H1 (cell line): ENCODE data around the gene LRRC4C. TPM values are rescaled to one million over a fixed set of nuclear protein-coding genes. Genes with fewer than 3 reads are reported as not detected.

Experiments
- CTCF ChIA-PET: fragments of 300-600 bp; sonication (Branson Sonifier 250); formaldehyde crosslinking; loops from one replicate; lab custom pipeline; 2021; ENCODE audit not compliant: partially characterized antibody; lab: Charles Lee
- POLR2A ChIA-PET: fragments of 300-600 bp; sonication (Branson Sonifier 250); formaldehyde crosslinking; loops from one replicate; lab custom pipeline; 2021; ENCODE audit warnings: inconsistent platforms; ENCODE audit not compliant: partially characterized antibody; lab: Charles Lee
- DNase-seq, 2 experiments: peaks; one replicate each; pipeline versions ENCODE4 v3.0.0 to v3.0.0-alpha.2; 2010 to 2022; ENCODE audit warnings: low spot score in 2 of 2, low read depth in 1 of 2, mixed read lengths in 1 of 2
- FAIRE-seq: peaks from 2 replicates; lab custom pipeline; 2011; peaks lifted over from hg19 to GRCh38; lab: Jason Lieb, UNC
- H2AFZ ChIP-seq: 2 replicates; pipeline ENCODE4 v1.8.1; 2012; ENCODE audit warnings: low read length, inconsistent platforms
- H2AK5ac ChIP-seq: 2 replicates; pipeline ENCODE4 v1.6.1; 2013; ENCODE audit warnings: low read depth, low read length
- H2BK120ac ChIP-seq: replicated peaks from 2 replicates; pipeline ENCODE3; 2013; ENCODE audit warnings: low read depth, low read length, inconsistent platforms
- H2BK12ac ChIP-seq: 2 replicates; pipeline ENCODE4 v1.6.1; 2013; ENCODE audit warnings: low read depth, low read length
- H2BK15ac ChIP-seq: 2 replicates; pipeline ENCODE4 v1.6.1; 2013; ENCODE audit warnings: low read length
- H2BK20ac ChIP-seq: 2 replicates; pipeline ENCODE4 v1.6.1; 2013; ENCODE audit warnings: low read length
- H2BK5ac ChIP-seq: 2 replicates; pipeline ENCODE4 v1.6.1; 2013; ENCODE audit warnings: low read depth, low read length
- H3K14ac ChIP-seq: 2 replicates; pipeline ENCODE4 v1.6.1; 2013; ENCODE audit warnings: inconsistent platforms; ENCODE audit not compliant: insufficient read length
- H3K18ac ChIP-seq: 2 replicates; pipeline ENCODE4 v1.6.1; 2013; ENCODE audit warnings: low read length; ENCODE audit errors: extremely low read depth
- H3K23ac ChIP-seq: 2 replicates; pipeline ENCODE4 v1.6.1; 2013; ENCODE audit warnings: inconsistent platforms; ENCODE audit not compliant: insufficient read length
- H3K23me2 ChIP-seq: 2 replicates; pipeline ENCODE4 v1.6.1; 2013; ENCODE audit warnings: low read depth, low read length
- H3K27ac ChIP-seq: 2 replicates; pipeline ENCODE4 v1.6.1; 2011; ENCODE audit warnings: low read depth, low read length, inconsistent platforms
- H3K27me3 ChIP-seq, 4 experiments: replicated peaks in 1 of 4; 1 replicate in 1 of 4; 2 replicates in 3 of 4; pipeline versions ENCODE4 v1.6.1 to v1.8.1; 2011 to 2013; ENCODE audit warnings: low read length in 3 of 4, mild to moderate bottlenecking in 3 of 4, inconsistent platforms in 2 of 4, mixed read lengths in 2 of 4, moderate library complexity in 1 of 4; ENCODE audit not compliant: control insufficient read depth in 3 of 4, insufficient read depth in 3 of 4; ENCODE audit errors: extremely low read depth in 1 of 4
- H3K36me3 ChIP-seq, 4 experiments: 2 replicates each; pipeline versions ENCODE4 v1.6.1 to v1.8.1; 2011 to 2013; ENCODE audit warnings: mild to moderate bottlenecking in 4 of 4, low read length in 3 of 4, moderate library complexity in 2 of 4, control low read depth in 1 of 4, inconsistent platforms in 1 of 4; ENCODE audit not compliant: insufficient read depth in 4 of 4, control insufficient read depth in 2 of 4
- H3K4ac ChIP-seq: replicated peaks from 2 replicates; pipeline ENCODE3; 2013; ENCODE audit warnings: low read length, low read depth, mixed read lengths, inconsistent platforms; ENCODE audit not compliant: insufficient read length
- H3K4me1 ChIP-seq, 4 experiments: replicated peaks in 1 of 4; 1 replicate in 1 of 4; 2 replicates in 3 of 4; pipeline versions ENCODE4 v1.6.1 to v1.8.1; 2011 to 2013; ENCODE audit warnings: low read length in 3 of 4, inconsistent platforms in 2 of 4, mixed read lengths in 1 of 4; ENCODE audit not compliant: insufficient read depth in 4 of 4, control insufficient read depth in 3 of 4
- H3K4me2 ChIP-seq, 2 experiments: 2 replicates each; pipeline versions ENCODE4 v1.6.1 to v1.8.1; 2011 to 2013; ENCODE audit warnings: low read depth in 2 of 2, low read length in 2 of 2, control low read depth in 1 of 2, inconsistent platforms in 1 of 2, mild to moderate bottlenecking in 1 of 2; ENCODE audit not compliant: insufficient read depth in 1 of 2
- H3K4me3 ChIP-seq, 4 experiments: fragments of 200-600, 300-600 bp in 1 of 4; sonication (generic), shearing (Covaris generic), sonication (Bioruptor Twin) in 1 of 4; 2 replicates each; pipeline versions ENCODE4 v1.5.1 to v1.8.1; 2011 to 2016; ENCODE audit warnings: low read length in 4 of 4, low read depth in 3 of 4, control low read depth in 2 of 4, inconsistent platforms in 2 of 4, mild to moderate bottlenecking in 2 of 4, mixed read lengths in 1 of 4, moderate library complexity in 1 of 4; ENCODE audit not compliant: insufficient read depth in 2 of 4; ENCODE audit errors: extremely low read depth in 1 of 4
- H3K56ac ChIP-seq: replicated peaks from 2 replicates; pipeline ENCODE3; 2013; ENCODE audit warnings: low read depth, mild to moderate bottlenecking, mixed read lengths, low read length, inconsistent platforms; ENCODE audit not compliant: insufficient read length
- H3K79me1 ChIP-seq: 2 replicates; pipeline ENCODE4 v1.6.1; 2013; ENCODE audit warnings: low read depth, low read length, control low read depth
- H3K79me2 ChIP-seq, 2 experiments: 2 replicates each; pipeline versions ENCODE4 v1.6.1 to v1.8.1; 2012 to 2013; ENCODE audit warnings: low read length in 2 of 2, mild to moderate bottlenecking in 2 of 2, inconsistent platforms in 1 of 2; ENCODE audit not compliant: insufficient read depth in 2 of 2, control insufficient read depth in 1 of 2
- H3K9ac ChIP-seq, 4 experiments: replicated peaks in 1 of 4; 1 replicate in 1 of 4; 2 replicates in 3 of 4; pipeline versions ENCODE4 v1.6.1 to v1.8.1; 2011 to 2013; ENCODE audit warnings: low read depth in 3 of 4, low read length in 3 of 4, control low read depth in 2 of 4, mild to moderate bottlenecking in 2 of 4, moderate library complexity in 2 of 4, inconsistent platforms in 1 of 4; ENCODE audit errors: extremely low read depth in 1 of 4
- H3K9me3 ChIP-seq, 2 experiments: 2 replicates each; pipeline versions ENCODE4 v1.6.1 to v1.8.1; 2012 to 2013; ENCODE audit warnings: mild to moderate bottlenecking in 2 of 2, moderate library complexity in 2 of 2, control low read depth in 1 of 2, inconsistent platforms in 1 of 2, low read depth in 1 of 2, low read length in 1 of 2, mixed read lengths in 1 of 2; ENCODE audit not compliant: insufficient read depth in 2 of 2
- H4K20me1 ChIP-seq, 2 experiments: replicated peaks in 1 of 2; 2 replicates each; pipeline versions ENCODE3 to v1.8.1; 2011 to 2013; ENCODE audit warnings: inconsistent platforms in 2 of 2, low read length in 2 of 2, mild to moderate bottlenecking in 1 of 2; ENCODE audit not compliant: insufficient read depth in 2 of 2, control insufficient read depth in 1 of 2
- H4K5ac ChIP-seq: 2 replicates; pipeline ENCODE4 v1.6.1; 2013; ENCODE audit warnings: low read length, low read depth, mixed read lengths, inconsistent platforms; ENCODE audit not compliant: insufficient read length
- H4K8ac ChIP-seq: 2 replicates; pipeline ENCODE4 v1.8.0; 2013; ENCODE audit warnings: mild to moderate bottlenecking, moderate library complexity, low read length, inconsistent platforms; ENCODE audit not compliant: insufficient read depth; ENCODE audit errors: extremely low read depth
- H4K91ac ChIP-seq: replicated peaks from 2 replicates; pipeline ENCODE3; 2013; ENCODE audit warnings: low read length, mixed read lengths, inconsistent platforms; ENCODE audit not compliant: insufficient read length
- WGBS, 2 experiments: shearing (Covaris generic) in 1 of 2; methylation state at CpG; one replicate each; pipeline versions ENCODE4 v1.1.6 to v1.1.7; 2013 to 2015; ENCODE audit warnings: low lambda C conversion rate in 2 of 2, mixed read lengths in 2 of 2, inconsistent platforms in 1 of 2, low coverage in 1 of 2, missing lambda C conversion rate in 1 of 2; ENCODE audit not compliant: insufficient replicate concordance in 2 of 2, insufficient coverage in 1 of 2, insufficient read length in 1 of 2; ENCODE audit errors: extremely low coverage in 1 of 2, missing lambda C conversion rate in 1 of 2; 5-methylcytosine and 5-hydroxymethylcytosine counted together
- polyA plus RNA-seq, 7 experiments: library from polyadenylated mRNA; depleted of rRNA in 3 of 7; stranded (reverse) in 5 of 7; unstranded in 2 of 7; fragments of >200 nt in 5 of 7; fragments of 200-250 nt in 2 of 7; gene quantifications; 1 replicate in 5 of 7; 2 replicates in 1 of 7; 4 replicates in 1 of 7; pipeline versions ENCODE4 v1.2.1 to v1.2.3, GENCODE V29; 2011 to 2013; ENCODE audit warnings: missing spikeins in 2 of 7, mixed read lengths in 2 of 7
- total RNA-seq: library from RNA; stranded (reverse); fragmentation: NEBNext Ultra II Directional; extraction: Animal tissue kit (Norgen Biotek cat#: 25700); gene quantifications from 2 replicates; pipeline ENCODE4 v1.2.1, GENCODE V29; 2021
- TF ChIP-seq, protein P1 (sequence below): IDR thresholded peaks from 2 replicates; pipeline ENCODE4 v1.6.1; 2011; ENCODE audit warnings: low read depth, mild to moderate bottlenecking, low read length; ENCODE audit not compliant: insufficient read depth

The LRRC4C gene
- total and polyA plus RNA-seq, 2 of the 8 experiments (the other 6 are each of a cell fraction or from before 2014, with no cell fraction given), result 0.23 to 2.2 TPM

DNA sequence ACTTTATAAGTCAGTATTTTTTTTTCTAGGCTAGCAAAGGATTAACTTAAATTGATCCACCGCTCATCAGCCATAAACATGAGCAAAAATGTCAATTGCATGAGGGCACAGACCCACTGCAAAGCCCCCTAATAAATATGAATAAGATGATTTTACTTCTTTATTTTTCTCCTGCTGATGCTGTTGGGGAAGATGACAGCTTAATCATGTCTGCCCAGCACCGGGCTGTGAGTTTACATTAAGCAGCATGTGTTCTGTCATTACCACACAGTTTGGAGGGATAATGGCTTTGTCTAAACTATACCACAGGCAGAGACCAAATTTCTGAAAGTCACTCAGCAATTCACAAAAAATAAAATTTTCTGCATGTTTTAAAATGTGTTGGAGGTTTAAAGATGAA, 346.3 kb downstream of the LRRC4C start:
- Histone ChIP-seq H2AK5ac (no peak overlapping the region), H3K18ac (no peak overlapping the region), H3K14ac (no peak overlapping the region), H2BK120ac (peak overlapping the region; percentile 85), H3K23ac (no peak overlapping the region), H2BK20ac (no peak overlapping the region), H3K56ac (no peak overlapping the region), H3K9me3 (no peaks in the 10 kb centered on the region), H4K91ac (no peak overlapping the region), H3K23me2 (no peaks in the 10 kb centered on the region), H3K4ac (no peak overlapping the region), H3K79me2 (no peaks in the 10 kb centered on the region), H4K20me1 (no peaks in the 10 kb centered on the region), H2BK12ac (no peak overlapping the region; the same call in 1 of the 2 replicates), H2BK5ac (no peak overlapping the region), H2BK15ac (no peak overlapping the region), H2AFZ (no peak overlapping the region), H3K4me1 (peaks cover 0 to 27% (median 11%) of the 10 kb centered on the region in 4 experiments; a peak in 5 of 7 replicates), H4K8ac (no peak overlapping the region), H3K27me3 (no peaks in the 10 kb centered on the region), H3K9ac (no peak overlapping the region), H3K4me3 (no peak overlapping the region), H3K4me2 (no peak overlapping the region), H3K27ac (no peak overlapping the region), H3K36me3 (no peaks in the 10 kb centered on the region), H4K5ac (no peak overlapping the region), H3K79me1 (no peaks in the 10 kb centered on the region)
- ChIA-PET CTCF (no interaction called here), POLR2A (no interaction called here)
- DNase-seq (no peak), FAIRE-seq (no peak)
- 79% methylated on average over 2 of the region's 2 CpGs; no CpG with 5 or more reads in 1 of the 2 experiments for WGBS, 2 experiments
- TF ChIP-seq, protein P1, sequence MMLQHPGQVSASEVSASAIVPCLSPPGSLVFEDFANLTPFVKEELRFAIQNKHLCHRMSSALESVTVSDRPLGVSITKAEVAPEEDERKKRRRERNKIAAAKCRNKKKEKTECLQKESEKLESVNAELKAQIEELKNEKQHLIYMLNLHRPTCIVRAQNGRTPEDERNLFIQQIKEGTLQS, result no peak
